Measurements from ENCODE around the gene NACC1.

The NACC1 gene

DNA sequence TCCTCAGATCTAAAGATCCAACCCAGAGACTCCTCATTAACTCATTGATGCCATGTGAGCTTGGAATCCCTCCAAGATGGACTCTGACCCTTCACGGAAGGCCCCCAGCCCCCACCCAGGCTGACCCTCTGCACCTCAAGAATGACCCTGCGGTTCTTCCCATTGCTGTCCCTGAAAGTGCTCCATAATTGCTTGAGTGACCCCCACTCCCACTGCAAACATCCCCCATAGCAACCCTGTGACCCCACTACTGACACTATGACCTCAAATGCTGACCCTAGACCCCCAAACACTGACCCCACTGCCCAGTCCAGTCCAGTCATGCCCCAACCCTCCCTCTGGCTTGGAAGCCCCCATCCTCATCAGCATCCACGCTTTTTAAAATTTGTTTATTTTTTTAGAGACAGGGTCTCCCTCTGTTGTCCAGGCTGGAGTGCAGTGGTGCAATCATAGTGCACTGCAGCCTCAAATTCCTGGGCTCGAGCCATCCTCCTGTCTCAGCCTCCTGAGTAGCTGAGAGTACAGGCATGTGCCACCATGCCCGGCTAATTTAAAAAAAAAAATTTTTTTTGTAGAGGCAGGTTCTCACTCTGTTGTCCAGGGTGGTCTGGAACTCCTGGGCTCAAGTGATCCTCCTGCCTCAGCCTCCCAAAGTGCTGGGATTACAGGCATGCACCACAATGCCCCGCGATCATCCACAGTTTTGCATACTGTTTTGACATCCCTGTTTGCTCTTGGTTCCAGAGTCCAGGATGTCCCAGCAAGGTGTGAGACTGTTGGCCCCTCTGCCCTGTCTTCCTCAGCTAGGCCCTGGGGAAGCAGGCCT lies 16.3 kb upstream of the NACC1 start:
- TF ChIP-seq, protein P1, sequence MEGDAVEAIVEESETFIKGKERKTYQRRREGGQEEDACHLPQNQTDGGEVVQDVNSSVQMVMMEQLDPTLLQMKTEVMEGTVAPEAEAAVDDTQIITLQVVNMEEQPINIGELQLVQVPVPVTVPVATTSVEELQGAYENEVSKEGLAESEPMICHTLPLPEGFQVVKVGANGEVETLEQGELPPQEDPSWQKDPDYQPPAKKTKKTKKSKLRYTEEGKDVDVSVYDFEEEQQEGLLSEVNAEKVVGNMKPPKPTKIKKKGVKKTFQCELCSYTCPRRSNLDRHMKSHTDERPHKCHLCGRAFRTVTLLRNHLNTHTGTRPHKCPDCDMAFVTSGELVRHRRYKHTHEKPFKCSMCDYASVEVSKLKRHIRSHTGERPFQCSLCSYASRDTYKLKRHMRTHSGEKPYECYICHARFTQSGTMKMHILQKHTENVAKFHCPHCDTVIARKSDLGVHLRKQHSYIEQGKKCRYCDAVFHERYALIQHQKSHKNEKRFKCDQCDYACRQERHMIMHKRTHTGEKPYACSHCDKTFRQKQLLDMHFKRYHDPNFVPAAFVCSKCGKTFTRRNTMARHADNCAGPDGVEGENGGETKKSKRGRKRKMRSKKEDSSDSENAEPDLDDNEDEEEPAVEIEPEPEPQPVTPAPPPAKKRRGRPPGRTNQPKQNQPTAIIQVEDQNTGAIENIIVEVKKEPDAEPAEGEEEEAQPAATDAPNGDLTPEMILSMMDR (IDR thresholded peaks at IDR 0.05; ENCODE audit: extremely low read depth, missing control alignments): no peak
- DNase-seq (ENCODE audit: low spot score): no peak

DNA sequence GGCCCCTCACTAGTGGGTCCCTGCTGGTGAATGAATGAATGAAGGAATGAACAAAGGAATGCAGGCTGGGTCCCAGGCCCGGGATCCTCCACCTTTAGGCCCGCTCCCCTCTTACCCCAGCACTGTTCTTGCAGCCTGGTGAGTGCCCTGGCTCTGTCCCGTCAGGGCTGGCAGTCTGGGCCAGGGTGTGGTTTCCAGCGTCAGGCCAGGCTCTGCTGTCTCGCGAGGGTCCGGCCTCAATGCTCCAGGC lies 15.7 kb upstream of the NACC1 start:
- TF ChIP-seq, protein P1 (IDR thresholded peaks at IDR 0.05; ENCODE audit: extremely low read depth, missing control alignments): no peak
- DNase-seq (ENCODE audit: low spot score): no peak

DNA sequence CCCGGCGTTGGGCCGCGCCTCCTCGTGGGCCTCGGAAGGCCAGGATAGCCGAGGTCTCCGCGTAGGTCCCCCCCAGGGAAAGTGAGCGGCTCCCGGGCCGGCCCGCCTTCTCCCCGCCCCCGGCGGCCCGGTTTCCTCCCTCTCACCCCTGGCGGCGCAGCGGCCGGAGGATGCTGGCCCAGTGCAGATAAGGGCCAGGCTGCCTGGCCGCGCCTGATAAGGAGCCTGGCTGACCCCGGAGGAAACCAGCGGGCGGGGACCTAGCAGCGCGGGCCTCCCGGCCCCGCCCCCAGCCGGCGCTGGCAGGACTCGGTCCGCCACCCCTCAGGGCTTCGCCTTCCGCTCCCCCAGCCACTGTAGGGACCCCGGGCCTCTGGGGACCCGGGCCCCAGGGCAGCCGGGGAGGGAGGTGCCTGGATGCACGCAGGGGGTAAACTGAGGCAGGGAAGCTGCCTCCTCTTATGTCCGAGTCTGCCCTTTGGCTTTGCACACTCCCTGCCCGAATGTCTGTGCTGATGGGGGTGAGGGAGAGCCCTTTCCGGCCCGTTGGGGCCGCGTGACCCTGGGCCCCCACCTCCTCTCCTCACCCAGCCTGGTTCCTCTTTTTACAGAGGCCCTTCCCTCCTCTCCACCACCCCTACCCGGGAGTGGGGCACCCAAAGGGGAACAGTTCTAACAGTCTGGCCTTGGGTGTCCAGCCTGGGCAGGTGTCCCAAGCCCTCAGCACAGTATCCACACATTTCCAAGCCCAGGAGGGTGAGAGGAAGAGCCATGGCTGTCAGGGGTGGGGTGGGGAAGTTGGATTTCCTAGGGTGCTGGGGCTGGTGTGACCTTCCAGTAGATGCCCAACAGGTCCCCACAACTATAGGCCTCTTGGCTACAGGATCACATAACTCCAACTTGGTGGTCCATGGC lies 15.1 kb upstream of the NACC1 start, which contains the start of gene LYL1:
Gene LYL1, minus strand, starts transcription at position 193 of the 915 bp plus-strand sequence. CDS start 1,687 bp downstream, outside the sequence.
- TF ChIP-seq, protein P1 (IDR thresholded peaks at IDR 0.05; ENCODE audit: extremely low read depth, missing control alignments): no peak
- peak; percentile 88 for DNase-seq (ENCODE audit: low spot score)

DNA sequence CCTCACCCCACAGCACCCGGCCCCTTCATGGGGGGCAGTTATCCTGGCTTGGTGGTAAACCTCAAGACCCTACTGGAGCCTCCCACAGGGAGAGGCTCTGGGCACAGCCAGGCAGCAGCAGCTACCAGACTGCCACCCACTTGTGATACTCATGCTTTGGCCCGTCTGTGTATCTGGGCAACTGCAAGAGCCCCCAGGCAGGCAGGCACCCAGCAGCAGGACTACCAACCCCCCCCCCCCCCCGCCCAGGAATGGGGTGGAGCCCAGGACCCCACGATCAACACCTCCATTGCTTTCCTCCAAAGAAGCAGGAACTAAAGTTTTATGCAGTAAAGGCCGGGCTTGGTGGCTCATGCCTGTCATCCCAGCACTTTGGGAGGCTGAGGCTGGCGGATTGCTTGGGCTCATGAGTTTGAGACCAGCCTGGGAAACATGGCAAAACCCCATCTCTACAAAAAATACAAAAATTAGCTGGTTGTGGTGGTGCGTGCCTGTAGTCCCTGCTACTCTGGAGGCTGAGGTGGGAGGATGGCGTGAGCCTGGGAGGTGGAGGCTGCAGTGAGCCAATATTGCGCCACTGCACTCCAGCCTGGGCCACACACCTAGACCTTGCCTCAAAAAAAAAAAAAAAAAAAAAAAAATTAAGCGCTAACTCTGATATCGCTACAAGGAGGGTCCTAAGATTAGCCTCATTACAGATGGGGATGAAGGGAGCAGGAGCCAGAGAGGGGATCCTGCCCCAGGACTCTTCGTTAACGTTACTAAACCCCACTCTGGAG lies 14.3 kb upstream of the NACC1 start:
- TF ChIP-seq, protein P1 (IDR thresholded peaks at IDR 0.05; ENCODE audit: extremely low read depth, missing control alignments): no peak
- no peak for DNase-seq (ENCODE audit: low spot score)

DNA sequence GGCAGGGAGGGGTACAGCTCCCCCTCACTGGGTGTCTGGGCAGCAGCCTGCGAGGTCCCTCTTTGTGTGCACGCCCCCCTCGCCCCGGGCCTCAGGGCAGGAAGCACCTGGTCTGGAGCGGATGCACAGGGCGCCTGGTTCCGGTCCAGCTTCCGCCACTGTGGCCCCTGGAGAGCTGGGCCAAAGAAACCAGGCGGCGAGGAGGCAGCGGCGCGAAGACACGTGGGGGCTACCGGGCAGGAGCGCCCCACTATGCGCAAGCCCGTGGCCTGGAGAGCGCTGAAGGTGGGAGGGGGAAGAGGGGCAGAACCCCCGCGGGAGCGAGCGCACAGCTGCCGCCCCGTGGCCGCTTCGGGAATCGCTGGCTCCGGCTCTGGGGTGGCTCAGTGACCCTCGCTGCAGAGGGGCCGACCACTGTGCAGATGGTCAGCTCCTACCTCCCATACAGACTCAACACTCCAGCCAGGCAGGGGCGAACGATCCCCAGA lies 13.7 kb upstream of the NACC1 start:
- TF ChIP-seq, protein P1 (IDR thresholded peaks at IDR 0.05; ENCODE audit: extremely low read depth, missing control alignments): peak; percentile 88
- peak; percentile 86 for DNase-seq (ENCODE audit: low spot score)

DNA sequence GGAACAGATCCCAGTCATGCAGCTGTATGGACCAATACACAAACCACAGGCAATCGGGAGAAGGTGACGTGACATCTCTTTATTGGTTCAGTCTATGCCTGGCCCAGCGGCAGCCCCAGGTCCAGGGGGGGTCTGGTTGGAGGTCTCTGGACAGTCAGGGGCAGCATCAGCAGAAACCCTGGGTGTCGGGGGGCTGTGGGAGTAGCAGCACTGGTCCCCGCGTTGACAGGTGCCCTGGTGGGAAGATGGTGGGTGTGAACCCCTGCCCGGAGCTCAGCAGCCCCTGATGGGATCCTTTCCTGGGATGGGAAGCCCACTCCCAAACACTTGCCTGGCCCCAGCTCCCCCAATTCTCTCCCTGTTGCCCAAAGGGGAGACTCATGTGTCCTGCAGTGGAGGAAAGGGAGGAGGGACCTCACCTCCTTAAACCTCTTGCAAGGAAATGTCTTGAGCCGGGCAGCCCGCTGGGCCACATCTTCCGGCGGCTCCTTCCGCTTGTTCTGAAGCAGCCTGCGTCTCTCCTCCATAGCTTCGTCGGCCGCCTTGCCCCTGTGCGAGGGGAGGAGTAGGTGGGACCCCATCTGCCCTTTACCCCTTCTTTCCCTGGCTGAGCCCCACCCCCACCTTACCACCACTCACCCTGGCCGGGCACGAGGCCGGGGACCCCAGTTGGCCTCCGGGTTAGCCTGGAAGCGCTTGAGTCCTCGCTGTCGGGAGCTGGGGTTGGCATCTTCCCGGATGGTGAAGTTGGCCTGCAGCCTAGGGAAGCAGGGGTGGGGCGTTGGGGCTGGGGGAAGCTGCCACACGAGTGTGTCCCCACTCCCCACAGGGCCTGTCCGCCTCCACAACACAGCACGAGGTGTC lies 13.0 kb upstream of the NACC1 start:
- TF ChIP-seq, protein P1 (IDR thresholded peaks at IDR 0.05; ENCODE audit: extremely low read depth, missing control alignments): no peak
- DNase-seq (ENCODE audit: low spot score): peak; percentile 47
